HL-60 (cell line): ENCODE data around the gene FBN2.

Source experiments
- DNase-seq, 2 experiments: peaks; one replicate each; pipeline ENCODE4 v3.0.0-alpha.2; 2010 to 2020; ENCODE audit warnings: low read depth in 1 of 2, low spot score in 1 of 2
- H3K27ac ChIP-seq: fragments of 250-450 bp; sonication (Bioruptor Pico); replicated peaks from 2 replicates; pipeline ENCODE4 v1.5.1; 2020; ENCODE audit warnings: mild to moderate bottlenecking, moderate library complexity
- H3K27me3 ChIP-seq: fragments of 250-450 bp; sonication (Bioruptor Pico); 2 replicates; pipeline ENCODE4 v1.5.1; 2021; ENCODE audit warnings: mild to moderate bottlenecking, moderate library complexity; ENCODE audit not compliant: insufficient read depth, poor library complexity, severe bottlenecking
- H3K4me3 ChIP-seq: replicated peaks from 2 replicates; pipeline ENCODE4 v1.5.1; 2011; ENCODE audit warnings: mild to moderate bottlenecking, control low read depth, low read length; ENCODE audit not compliant: insufficient read depth
- GABPA ChIP-seq: IDR thresholded peaks from 2 replicates; pipeline ENCODE4 v1.6.1; 2012; ENCODE audit warnings: low read depth
- POLR2AphosphoS5 ChIP-seq: IDR thresholded peaks from 2 replicates; pipeline ENCODE4 v1.6.1; 2012; ENCODE audit warnings: low read depth
- SPI1 ChIP-seq: IDR thresholded peaks from 2 replicates; pipeline ENCODE4 v1.6.1; 2012; ENCODE audit warnings: low read depth, mild to moderate bottlenecking, borderline replicate concordance
- TF ChIP-seq, protein P1 (sequence below): IDR thresholded peaks from 2 replicates; pipeline ENCODE4 v1.6.1; 2012; ENCODE audit warnings: low read depth; ENCODE audit not compliant: insufficient replicate concordance
- TF ChIP-seq, protein P2 (sequence below): IDR thresholded peaks from one replicate; pipeline ENCODE4 v1.5.1; 2011; ENCODE audit warnings: low read length, control low read depth, inconsistent platforms; ENCODE audit not compliant: insufficient read depth

Gene FBN2

DNA sequence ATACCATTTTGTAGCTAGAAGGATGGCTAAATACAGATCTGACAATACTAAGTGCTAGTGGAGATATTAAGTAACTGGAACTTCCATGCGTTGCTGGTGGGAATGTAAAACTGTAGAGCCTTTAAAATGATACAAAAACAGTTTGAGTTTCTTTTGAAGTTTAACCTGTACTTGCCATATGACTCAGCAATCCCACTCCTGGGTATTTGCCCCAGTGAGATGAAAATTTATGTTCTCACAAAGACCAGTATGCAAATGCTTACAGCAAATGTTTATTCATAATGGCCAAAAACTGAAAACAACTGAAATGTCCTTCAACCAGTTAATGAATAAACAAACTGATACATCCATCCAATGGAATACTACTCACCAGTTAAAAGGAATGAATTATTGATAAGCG lies 317.2 kb downstream of the FBN2 start:
- Histone ChIP-seq H3K27me3 (no peaks in the 10 kb centered on the region), H3K27ac (no peak overlapping the region), H3K4me3 (no peak overlapping the region)
- TF ChIP-seq, protein P1, sequence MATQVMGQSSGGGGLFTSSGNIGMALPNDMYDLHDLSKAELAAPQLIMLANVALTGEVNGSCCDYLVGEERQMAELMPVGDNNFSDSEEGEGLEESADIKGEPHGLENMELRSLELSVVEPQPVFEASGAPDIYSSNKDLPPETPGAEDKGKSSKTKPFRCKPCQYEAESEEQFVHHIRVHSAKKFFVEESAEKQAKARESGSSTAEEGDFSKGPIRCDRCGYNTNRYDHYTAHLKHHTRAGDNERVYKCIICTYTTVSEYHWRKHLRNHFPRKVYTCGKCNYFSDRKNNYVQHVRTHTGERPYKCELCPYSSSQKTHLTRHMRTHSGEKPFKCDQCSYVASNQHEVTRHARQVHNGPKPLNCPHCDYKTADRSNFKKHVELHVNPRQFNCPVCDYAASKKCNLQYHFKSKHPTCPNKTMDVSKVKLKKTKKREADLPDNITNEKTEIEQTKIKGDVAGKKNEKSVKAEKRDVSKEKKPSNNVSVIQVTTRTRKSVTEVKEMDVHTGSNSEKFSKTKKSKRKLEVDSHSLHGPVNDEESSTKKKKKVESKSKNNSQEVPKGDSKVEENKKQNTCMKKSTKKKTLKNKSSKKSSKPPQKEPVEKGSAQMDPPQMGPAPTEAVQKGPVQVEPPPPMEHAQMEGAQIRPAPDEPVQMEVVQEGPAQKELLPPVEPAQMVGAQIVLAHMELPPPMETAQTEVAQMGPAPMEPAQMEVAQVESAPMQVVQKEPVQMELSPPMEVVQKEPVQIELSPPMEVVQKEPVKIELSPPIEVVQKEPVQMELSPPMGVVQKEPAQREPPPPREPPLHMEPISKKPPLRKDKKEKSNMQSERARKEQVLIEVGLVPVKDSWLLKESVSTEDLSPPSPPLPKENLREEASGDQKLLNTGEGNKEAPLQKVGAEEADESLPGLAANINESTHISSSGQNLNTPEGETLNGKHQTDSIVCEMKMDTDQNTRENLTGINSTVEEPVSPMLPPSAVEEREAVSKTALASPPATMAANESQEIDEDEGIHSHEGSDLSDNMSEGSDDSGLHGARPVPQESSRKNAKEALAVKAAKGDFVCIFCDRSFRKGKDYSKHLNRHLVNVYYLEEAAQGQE, result no peak
- TF ChIP-seq GABPA, result no peak
- TF ChIP-seq, protein P2, sequence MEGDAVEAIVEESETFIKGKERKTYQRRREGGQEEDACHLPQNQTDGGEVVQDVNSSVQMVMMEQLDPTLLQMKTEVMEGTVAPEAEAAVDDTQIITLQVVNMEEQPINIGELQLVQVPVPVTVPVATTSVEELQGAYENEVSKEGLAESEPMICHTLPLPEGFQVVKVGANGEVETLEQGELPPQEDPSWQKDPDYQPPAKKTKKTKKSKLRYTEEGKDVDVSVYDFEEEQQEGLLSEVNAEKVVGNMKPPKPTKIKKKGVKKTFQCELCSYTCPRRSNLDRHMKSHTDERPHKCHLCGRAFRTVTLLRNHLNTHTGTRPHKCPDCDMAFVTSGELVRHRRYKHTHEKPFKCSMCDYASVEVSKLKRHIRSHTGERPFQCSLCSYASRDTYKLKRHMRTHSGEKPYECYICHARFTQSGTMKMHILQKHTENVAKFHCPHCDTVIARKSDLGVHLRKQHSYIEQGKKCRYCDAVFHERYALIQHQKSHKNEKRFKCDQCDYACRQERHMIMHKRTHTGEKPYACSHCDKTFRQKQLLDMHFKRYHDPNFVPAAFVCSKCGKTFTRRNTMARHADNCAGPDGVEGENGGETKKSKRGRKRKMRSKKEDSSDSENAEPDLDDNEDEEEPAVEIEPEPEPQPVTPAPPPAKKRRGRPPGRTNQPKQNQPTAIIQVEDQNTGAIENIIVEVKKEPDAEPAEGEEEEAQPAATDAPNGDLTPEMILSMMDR, result no peak
- no peak for TF ChIP-seq SPI1
- no peak for TF ChIP-seq POLR2AphosphoS5
- DNase-seq, result no peak

DNA sequence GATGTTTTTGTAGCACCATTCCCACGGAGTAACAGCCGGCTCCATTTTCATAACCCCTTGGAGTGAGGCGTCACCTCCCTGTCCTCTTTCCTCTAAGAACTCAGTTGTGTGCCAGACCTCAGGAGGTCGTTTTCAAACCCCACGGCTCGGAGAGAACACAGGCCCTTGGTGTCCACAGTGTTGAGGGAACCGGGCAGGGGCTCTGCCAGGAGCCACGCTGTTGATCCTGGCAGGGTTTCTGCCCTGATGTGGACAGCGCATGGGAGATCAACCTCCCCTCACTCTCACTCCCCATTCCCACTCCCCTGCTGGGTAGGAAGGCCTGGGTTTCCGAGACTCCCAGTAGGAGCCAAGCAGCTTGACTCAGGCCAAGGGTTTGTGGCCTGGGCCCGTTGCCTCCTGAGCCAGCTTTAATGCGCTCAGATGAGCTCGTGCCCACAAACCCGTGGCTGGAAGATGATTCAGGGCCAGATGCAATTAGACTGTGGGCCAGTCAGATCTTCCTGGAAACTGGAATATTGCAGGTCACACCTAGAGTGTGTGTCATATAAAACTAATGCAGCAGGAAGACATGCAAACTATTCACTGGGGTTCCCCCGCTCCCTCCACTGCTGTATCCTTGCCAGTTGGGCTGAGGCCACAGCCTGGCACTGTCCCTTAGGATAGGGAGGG lies 321.0 kb downstream of the FBN2 start:
- no peak for TF ChIP-seq POLR2AphosphoS5
- no peak for DNase-seq
- Histone ChIP-seq H3K27ac (no peak overlapping the region), H3K4me3 (no peak overlapping the region), H3K27me3 (no peaks in the 10 kb centered on the region)

DNA sequence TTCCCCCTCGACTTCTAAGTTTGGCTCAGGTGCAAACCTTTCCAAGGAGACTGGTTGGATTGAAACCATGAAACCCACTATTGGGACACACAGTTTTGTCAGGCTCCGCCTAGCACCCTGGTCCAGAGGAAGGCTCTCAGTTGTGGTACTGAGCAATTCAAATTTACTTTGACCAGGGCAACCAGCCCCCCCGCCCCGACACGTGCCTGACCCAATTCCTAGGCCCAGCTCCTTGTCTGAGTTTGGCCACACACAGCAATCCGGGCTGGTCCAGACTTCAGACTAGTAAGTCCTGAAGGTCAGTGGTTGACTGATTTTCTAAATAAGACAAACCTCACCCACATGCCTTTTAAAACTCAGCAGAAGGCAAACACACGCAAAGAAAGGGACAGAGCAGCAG lies 321.8 kb downstream of the FBN2 start:
- no peak for DNase-seq

DNA sequence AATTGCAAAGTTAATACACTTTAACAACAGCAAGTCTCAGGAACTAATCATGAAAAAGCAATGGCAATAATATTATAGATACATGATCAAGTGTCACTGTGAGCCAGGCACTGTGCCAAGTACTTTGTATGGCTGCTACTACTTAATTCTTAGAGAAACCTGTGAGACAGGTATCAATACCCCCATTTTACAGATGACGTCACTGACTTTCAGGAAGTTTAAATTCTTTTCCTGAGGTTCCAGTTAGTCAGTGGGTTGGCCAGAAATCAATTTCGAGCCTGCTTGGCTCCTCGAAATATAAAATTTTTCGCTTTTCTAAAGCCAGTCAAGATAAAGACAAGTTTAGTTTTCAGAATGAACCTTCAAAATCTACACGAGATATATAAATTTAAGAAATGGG lies 324.2 kb downstream of the FBN2 start:
- Histone ChIP-seq H3K4me3 (no peak overlapping the region), H3K27me3 (no peaks in the 10 kb centered on the region), H3K27ac (no peak overlapping the region)
- no peak for DNase-seq
- TF ChIP-seq, protein P1, result no peak
- no peak for TF ChIP-seq POLR2AphosphoS5
- TF ChIP-seq, protein P2, result no peak
- no peak for TF ChIP-seq SPI1
- no peak for TF ChIP-seq GABPA

More for the DNA sequence above, 321.8 kb downstream of the FBN2 start:
- Histone ChIP-seq H3K27ac (no peak overlapping the region), H3K27me3 (no peaks in the 10 kb centered on the region), H3K4me3 (no peak overlapping the region)
- TF ChIP-seq, protein P1, result no peak
- TF ChIP-seq GABPA (no peak), SPI1 (no peak), POLR2AphosphoS5 (no peak)
- TF ChIP-seq, protein P2, result no peak
